Right lobe of liver (tissue), 6 donors: Measurements from ENCODE around the gene TMEM174. TPM values are rescaled to one million over a fixed set of nuclear protein-coding genes. Genes with fewer than 3 reads are reported as not detected.

ENCODE experiments used
- ATAC-seq, 4 donors: fragments of 200-7000 bp; cut with Tn5 transposase; one replicate each; pipeline ENCODE4 v1.9.1; 2020; ENCODE audit warnings: mild to moderate bottlenecking in 4 of 4, moderate library complexity in 4 of 4
- DNase-seq, 3 donors: peaks; one replicate each; pipeline ENCODE4 v3.0.0-alpha.2; 2020
- H3K27ac ChIP-seq, 3 donors: fragments of 200-600 bp; one replicate each; pipeline ENCODE4 v1.8.0; 2022
- H3K27me3 ChIP-seq, 2 donors: fragments of 200-600 bp; one replicate each; pipeline ENCODE4 v1.8.0; 2022
- H3K36me3 ChIP-seq, 4 donors: fragments of 200-600 bp; sonication (generic) in 1 of 4; one replicate each; pipeline versions ENCODE4 v1.5.1 to v1.8.0; 2017 to 2022; ENCODE audit warnings: control low read depth in 1 of 4
- H3K4me1 ChIP-seq, 4 donors: fragments of 200-600 bp; sonication (generic) in 1 of 4; one replicate each; pipeline versions ENCODE4 v1.5.1 to v1.8.0; 2017 to 2022; ENCODE audit warnings: control low read depth in 1 of 4
- H3K4me3 ChIP-seq, 3 donors: fragments of 200-600 bp; one replicate each; pipeline ENCODE4 v1.8.0; 2022
- H3K9me3 ChIP-seq, 4 donors: fragments of 200-600 bp; sonication (generic) in 1 of 4; one replicate each; pipeline versions ENCODE4 v1.5.1 to v1.8.0; 2017 to 2022; ENCODE audit warnings: control low read depth in 1 of 4
- POLR2A ChIP-seq: fragments of 450-650 bp; IDR thresholded peaks from one replicate; pipeline ENCODE4 v1.6.1; 2017; ENCODE audit warnings: antibody characterized with exemption, mild to moderate bottlenecking
- WGBS: methylation state at CpG from one replicate; pipeline ENCODE4 v1.1.6; 2018; ENCODE audit warnings: low coverage, low lambda C conversion rate; ENCODE audit not compliant: insufficient coverage; ENCODE audit errors: missing lambda C conversion rate; 5-methylcytosine and 5-hydroxymethylcytosine counted together
- intact Hi-C, 2 donors: fragments of 100-400 bp; cut with DNase I; formaldehyde crosslinking; loops; one replicate each; pipeline versions ENCODE4 v1.11.2 to v1.14.1; 2022
- total RNA-seq, 6 experiments: library from RNA; depleted of rRNA in 2 of 6; stranded (reverse); fragments of >200 nt in 2 of 6; fragmentation: NEBNext Ultra II Directional in 3 of 6; extraction: Animal tissue kit (Norgen Biotek cat#: 25700) in 3 of 6; gene quantifications; one replicate each; pipeline versions ENCODE4 v1.1.0 to v1.2.4, GENCODE V29; 2016 to 2023
- TF ChIP-seq, protein P1 (sequence below), 4 donors: fragments of 200-600 bp in 3 of 4; fragments of 450-650 bp in 1 of 4; IDR thresholded peaks; one replicate each; pipeline versions ENCODE4 v1.5.1 to v1.8.0; 2016 to 2022; ENCODE audit warnings: antibody characterized with exemption in 4 of 4, mild to moderate bottlenecking in 2 of 4
- donor health status: DM: no; HTN: yes; CAD: no.
- donor health status: DM: no; HTN: no; CAD: no.
- donor health status: DM: no; HTN: no; CAD: no.
- donor health status: DM: no; HTN: yes; CAD: no.
- donor health status: DM: no; HTN: yes; CAD: no.

The TMEM174 gene
- total RNA-seq, 6 experiments from 2014 or later, result not detected

DNA sequence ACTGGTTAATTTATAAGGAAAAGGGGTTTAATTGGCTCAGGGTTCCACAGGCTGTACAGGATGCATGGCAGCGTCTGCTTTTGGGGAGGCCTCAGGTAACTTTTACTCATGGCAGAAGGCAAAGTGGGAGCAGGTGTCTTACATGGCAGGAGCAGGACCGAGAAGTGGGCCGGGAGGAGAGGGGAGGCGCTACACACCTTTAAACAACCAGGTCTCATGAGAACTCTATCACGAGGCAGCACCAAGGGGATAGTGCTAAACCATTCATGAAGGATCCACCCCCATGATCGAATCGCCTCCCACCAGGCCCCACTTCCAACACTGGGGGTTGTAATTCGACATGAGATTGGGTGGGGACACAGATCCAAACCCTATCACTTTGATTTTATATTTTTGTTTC lies 31.0 kb upstream of the TMEM174 start:
- 75% methylated on average over 6 of the region's 8 CpGs for WGBS
- DNase-seq (no peak), ATAC-seq (no peak)
- H3K27ac ChIP-seq, result no peak overlapping the region
- intact Hi-C loops, result no loop called here
- no peaks in the 10 kb centered on the region for H3K9me3 ChIP-seq
- H3K4me1 ChIP-seq, result no peaks in the 10 kb centered on the region
- H3K4me3 ChIP-seq, result no peak overlapping the region
- no peaks in the 10 kb centered on the region for H3K36me3 ChIP-seq
- TF ChIP-seq POLR2A, result no peak
- TF ChIP-seq, protein P1, sequence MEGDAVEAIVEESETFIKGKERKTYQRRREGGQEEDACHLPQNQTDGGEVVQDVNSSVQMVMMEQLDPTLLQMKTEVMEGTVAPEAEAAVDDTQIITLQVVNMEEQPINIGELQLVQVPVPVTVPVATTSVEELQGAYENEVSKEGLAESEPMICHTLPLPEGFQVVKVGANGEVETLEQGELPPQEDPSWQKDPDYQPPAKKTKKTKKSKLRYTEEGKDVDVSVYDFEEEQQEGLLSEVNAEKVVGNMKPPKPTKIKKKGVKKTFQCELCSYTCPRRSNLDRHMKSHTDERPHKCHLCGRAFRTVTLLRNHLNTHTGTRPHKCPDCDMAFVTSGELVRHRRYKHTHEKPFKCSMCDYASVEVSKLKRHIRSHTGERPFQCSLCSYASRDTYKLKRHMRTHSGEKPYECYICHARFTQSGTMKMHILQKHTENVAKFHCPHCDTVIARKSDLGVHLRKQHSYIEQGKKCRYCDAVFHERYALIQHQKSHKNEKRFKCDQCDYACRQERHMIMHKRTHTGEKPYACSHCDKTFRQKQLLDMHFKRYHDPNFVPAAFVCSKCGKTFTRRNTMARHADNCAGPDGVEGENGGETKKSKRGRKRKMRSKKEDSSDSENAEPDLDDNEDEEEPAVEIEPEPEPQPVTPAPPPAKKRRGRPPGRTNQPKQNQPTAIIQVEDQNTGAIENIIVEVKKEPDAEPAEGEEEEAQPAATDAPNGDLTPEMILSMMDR (IDR thresholded peaks at IDR 0.05), result no peak
- H3K27me3 ChIP-seq, result no peaks in the 10 kb centered on the region

DNA sequence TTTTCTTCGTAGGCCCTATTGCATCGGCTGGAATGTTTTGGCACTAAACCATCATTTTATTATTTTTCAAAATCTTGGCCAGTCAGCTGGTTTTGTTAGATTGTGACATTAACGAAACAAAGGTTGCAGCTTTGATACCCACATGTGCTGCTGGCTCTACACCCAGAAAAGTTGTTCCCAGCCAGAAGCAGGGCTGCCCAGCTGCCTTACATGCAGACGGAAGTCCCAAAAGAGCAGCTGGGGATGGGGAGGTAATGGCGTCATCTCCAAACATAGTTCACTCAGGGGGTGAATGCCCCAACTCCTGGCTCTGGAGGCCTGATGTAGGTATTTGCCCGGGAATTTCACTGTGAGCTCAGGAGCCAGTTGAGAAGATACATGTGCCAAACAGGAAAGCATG lies 29.3 kb upstream of the TMEM174 start:
- Histone ChIP-seq H3K4me3 (no peak overlapping the region), H3K27me3 (no peaks in the 10 kb centered on the region), H3K27ac (no peak overlapping the region), H3K36me3 (no peaks in the 10 kb centered on the region), H3K4me1 (no peaks in the 10 kb centered on the region), H3K9me3 (no peaks in the 10 kb centered on the region)
- WGBS, result 85% methylated on average over 5 of the region's 6 CpGs
- intact Hi-C loops, result no loop called here
- TF ChIP-seq POLR2A, result no peak
- TF ChIP-seq, protein P1 (IDR thresholded peaks at IDR 0.05), result no peak
- ATAC-seq, result no peak
- DNase-seq, result no peak

DNA sequence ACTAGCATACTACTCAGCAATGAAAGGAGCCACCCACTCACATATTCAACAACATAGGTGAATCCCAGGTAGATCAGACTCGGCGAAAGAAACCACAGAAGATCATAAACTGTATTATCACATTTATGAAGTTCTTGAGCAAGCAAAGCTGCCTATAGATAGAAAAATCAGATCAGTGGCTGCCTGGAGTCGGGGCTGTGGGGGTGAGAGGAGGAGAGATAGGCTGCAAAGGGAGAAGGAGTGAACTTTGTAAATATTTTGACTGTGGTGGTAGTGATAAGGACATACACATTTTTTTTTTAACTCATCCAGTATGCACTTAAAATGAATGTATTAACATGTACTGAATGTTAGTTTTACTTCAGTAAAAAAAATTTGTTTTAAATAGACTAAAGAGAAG lies 23.5 kb upstream of the TMEM174 start:
- ATAC-seq, result no peak
- TF ChIP-seq POLR2A, result no peak
- TF ChIP-seq, protein P1 (IDR thresholded peaks at IDR 0.05), result no peak
- H3K4me3 ChIP-seq, result no peak overlapping the region
- no peaks in the 10 kb centered on the region for H3K9me3 ChIP-seq
- H3K36me3 ChIP-seq, result no peaks in the 10 kb centered on the region
- H3K27me3 ChIP-seq, result no peaks in the 10 kb centered on the region
- H3K27ac ChIP-seq, result no peak overlapping the region
- no peaks in the 10 kb centered on the region for H3K4me1 ChIP-seq
- intact Hi-C loops, result no loop called here
- no peak for DNase-seq
- 52% methylated on average over 3 of the region's 3 CpGs for WGBS

DNA sequence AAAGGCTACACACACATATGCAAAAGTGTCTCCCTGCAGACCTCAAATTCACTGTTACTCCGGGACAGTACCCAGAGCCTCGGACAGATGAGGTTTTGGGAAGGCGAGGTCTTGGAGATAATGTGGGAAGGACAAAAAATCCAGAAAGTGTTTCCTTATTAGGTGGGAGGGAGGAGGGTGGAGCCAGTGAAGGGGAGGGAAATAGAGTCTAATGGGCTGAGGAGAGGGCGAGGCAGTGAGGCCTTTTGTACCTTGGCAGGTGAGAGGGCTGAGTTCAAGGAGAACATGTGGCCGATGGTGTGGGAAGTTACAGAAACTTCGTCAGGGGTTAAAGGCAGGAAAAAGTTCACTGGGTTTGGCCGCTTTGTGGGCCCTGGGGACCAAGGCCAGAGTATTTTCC lies 22.1 kb upstream of the TMEM174 start:
- intact Hi-C loops, result loop anchor here in 1 of 2 donors (10.0 kb wide), 1 partner anchor 76 kb away; no protein-coding TSS in a partner anchor
- no peaks in the 10 kb centered on the region for H3K9me3 ChIP-seq
- no peaks in the 10 kb centered on the region for H3K4me1 ChIP-seq
- no peak for DNase-seq
- no peak for TF ChIP-seq POLR2A
- TF ChIP-seq, protein P1 (IDR thresholded peaks at IDR 0.05), result no peak
- H3K36me3 ChIP-seq, result no peaks in the 10 kb centered on the region
- no peak overlapping the region for H3K4me3 ChIP-seq
- no peak overlapping the region for H3K27ac ChIP-seq
- WGBS, result 68% methylated on average over 7 of the region's 7 CpGs
- H3K27me3 ChIP-seq, result no peaks in the 10 kb centered on the region
- no peak for ATAC-seq
